Measurements from ENCODE around the gene CTSD. TPM values are rescaled to one million over a fixed set of nuclear protein-coding genes. Genes with fewer than 3 reads are reported as not detected.

The CTSD gene
- total RNA-seq, 6 experiments from 2014 or later = 212 to 240 (median 229) TPM

DNA sequence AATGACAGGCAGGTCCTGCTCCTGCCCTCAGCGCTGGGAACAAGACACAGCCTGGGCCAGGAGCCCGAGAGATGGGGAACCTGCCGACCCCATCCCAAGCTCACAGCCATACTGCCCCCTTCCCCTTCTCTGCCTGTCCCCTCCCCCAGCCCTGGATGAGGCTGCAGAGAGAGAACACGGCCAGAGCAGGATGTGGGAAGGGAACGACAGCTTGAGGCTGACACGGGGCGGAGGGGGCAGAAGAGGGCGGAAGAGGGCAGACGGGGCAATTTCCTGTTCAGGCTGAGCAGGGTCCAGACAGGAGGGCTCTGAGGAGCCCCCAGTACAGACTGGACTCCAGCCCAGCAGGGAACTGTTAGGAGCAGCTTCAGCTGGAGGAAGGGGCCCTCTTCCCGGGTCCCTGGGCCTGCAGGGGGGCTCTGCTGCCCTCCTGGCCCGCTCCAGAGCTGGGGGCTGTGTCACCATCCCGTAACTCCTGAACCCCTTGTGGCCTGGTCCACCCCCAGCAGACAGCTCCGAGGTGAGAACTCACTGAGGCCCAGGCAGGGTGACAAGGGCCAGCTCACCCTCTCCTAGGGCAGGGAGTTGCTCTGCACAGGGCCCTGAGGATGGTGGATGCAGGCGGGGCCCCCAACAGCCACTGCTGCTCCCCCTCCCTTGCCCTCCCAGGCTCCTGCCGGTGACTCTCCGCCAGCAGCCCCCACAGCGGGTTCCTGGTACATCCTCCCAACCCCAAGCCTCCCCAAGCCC lies 5.7 kb downstream of the CTSD start:
- H3K4me1 Mint-ChIP-seq (ENCODE audit: low read depth) = peaks cover 19% of the 10 kb centered on the region

DNA sequence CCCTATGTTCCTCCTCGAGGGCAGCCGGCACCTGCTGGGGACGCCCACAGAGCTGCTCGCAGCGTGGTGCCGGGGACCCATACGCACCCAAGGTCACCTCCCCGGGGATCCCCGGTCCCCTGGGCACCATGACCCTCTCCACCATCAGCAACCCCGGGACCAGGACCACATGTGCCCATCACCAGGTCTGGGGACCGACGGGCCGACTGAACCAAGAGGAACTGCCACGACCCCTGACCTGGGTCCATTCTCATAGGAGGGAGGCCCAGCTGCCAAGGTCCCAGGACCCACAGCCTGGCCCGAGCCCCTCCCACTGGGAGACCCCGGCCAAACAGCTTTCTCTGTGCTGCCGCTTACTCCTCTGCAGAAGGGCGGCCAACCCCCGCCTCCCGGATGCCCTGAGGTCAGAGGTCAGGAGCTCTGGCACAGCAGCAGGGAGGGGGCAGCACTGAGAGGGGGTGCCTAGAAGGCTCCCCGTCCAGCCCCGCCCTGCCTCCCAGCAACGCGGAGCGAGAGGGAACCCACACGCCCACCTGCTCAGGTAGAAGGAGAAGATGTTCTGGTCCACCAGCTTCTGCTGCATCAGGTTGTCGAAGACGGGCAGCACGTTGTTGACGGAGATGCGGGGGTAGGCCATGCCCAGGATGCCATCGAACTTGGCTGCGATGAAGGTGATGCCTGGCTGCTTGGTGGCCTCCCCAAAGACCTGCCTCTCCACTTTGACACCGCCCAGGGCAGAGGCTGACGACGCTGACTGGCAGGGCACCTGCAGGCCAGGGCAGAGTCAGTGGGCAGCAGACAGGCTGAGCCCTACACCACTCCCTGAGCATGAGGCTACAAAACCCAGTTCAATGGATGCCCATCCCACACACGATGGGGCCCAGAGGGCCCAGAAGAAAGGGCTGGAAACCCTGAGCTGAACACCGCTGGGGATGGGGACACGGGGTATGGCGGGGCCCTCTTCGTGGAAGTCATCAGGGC lies 6.6 kb downstream of the CTSD start:
- H3K36me3 Mint-ChIP-seq (ENCODE audit: low read depth) = no peaks in the 10 kb centered on the region
- H3K4me3 Mint-ChIP-seq = no peak overlapping the region
- H3K9me3 Mint-ChIP-seq = no peaks in the 10 kb centered on the region
- TF ChIP-seq, protein P1, sequence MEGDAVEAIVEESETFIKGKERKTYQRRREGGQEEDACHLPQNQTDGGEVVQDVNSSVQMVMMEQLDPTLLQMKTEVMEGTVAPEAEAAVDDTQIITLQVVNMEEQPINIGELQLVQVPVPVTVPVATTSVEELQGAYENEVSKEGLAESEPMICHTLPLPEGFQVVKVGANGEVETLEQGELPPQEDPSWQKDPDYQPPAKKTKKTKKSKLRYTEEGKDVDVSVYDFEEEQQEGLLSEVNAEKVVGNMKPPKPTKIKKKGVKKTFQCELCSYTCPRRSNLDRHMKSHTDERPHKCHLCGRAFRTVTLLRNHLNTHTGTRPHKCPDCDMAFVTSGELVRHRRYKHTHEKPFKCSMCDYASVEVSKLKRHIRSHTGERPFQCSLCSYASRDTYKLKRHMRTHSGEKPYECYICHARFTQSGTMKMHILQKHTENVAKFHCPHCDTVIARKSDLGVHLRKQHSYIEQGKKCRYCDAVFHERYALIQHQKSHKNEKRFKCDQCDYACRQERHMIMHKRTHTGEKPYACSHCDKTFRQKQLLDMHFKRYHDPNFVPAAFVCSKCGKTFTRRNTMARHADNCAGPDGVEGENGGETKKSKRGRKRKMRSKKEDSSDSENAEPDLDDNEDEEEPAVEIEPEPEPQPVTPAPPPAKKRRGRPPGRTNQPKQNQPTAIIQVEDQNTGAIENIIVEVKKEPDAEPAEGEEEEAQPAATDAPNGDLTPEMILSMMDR (IDR thresholded peaks at IDR 0.05) = peak; percentile 23; the same call in 1 of the 2 replicates
- DNase-seq = no peak
- H3K4me1 Mint-ChIP-seq (ENCODE audit: low read depth) = peaks cover 12% of the 10 kb centered on the region
- H3K27me3 Mint-ChIP-seq (ENCODE audit: insufficient read depth) = no peaks in the 10 kb centered on the region; the same call in 1 of the 2 replicates
- H3K27ac Mint-ChIP-seq = no peak overlapping the region

More for the DNA sequence above, 5.7 kb downstream of the CTSD start:
- H3K9me3 Mint-ChIP-seq = no peaks in the 10 kb centered on the region
- no peak for DNase-seq
- no peak overlapping the region for H3K27ac Mint-ChIP-seq
- no peak overlapping the region for H3K4me3 Mint-ChIP-seq
- H3K27me3 Mint-ChIP-seq (ENCODE audit: insufficient read depth) = no peaks in the 10 kb centered on the region; the same call in 1 of the 2 replicates
- TF ChIP-seq, protein P1 (IDR thresholded peaks at IDR 0.05) = no peak
- H3K36me3 Mint-ChIP-seq (ENCODE audit: low read depth) = no peaks in the 10 kb centered on the region

DNA sequence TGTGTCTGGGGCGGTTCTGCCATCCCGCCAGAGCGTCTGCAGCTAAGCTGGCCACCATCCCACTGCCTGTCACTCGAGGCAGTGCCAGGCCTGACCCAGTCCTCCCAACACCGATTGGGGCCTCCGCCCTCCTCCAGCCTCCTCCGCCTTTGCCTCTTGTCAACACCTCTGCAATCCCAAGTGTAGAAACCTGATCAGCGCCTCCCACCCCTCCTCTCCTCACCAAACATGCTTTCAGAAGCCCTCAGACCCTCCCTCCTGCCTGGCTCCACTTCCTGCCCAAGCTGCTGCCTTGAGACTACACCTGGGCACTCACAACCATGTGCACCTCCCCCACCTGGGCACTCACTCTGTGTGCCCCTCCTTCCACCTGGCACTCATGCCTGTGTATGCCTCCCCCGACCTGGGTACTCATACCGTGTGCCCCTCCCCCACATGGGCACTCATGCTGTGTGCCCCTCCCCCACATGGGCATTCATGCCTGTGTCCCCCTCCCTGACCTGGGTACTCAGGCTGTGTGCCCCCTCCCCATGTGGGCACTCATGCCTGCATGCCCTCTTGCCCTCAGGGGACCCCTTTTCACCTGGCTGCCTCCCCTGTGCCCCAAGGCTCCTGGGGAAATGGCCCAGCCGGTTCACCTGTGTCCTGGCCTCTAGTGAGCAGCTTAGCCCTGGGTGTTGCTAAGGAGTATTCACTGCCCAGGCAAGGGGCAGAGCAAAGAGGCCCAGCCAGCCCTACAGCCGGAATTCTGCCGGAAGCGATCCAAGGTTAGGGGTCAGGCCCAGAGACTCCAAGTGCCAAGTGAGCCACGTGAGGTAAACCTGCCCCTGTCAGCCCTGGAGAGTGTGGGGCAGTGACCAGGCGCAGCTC lies 7.8 kb downstream of the CTSD start:
- no peak overlapping the region for H3K4me3 Mint-ChIP-seq
- H3K9me3 Mint-ChIP-seq = no peaks in the 10 kb centered on the region
- 0 out of 2 replicates have a peak, but pooled peaks cover 6% of the 10 kb centered on the region for H3K4me1 Mint-ChIP-seq (ENCODE audit: low read depth)
- TF ChIP-seq, protein P1 (IDR thresholded peaks at IDR 0.05) = no peak
- no peak overlapping the region for H3K27ac Mint-ChIP-seq
- no peaks in the 10 kb centered on the region for H3K36me3 Mint-ChIP-seq (ENCODE audit: low read depth)
- H3K27me3 Mint-ChIP-seq (ENCODE audit: insufficient read depth) = no peaks in the 10 kb centered on the region; the same call in 1 of the 2 replicates
- no peak for DNase-seq

DNA sequence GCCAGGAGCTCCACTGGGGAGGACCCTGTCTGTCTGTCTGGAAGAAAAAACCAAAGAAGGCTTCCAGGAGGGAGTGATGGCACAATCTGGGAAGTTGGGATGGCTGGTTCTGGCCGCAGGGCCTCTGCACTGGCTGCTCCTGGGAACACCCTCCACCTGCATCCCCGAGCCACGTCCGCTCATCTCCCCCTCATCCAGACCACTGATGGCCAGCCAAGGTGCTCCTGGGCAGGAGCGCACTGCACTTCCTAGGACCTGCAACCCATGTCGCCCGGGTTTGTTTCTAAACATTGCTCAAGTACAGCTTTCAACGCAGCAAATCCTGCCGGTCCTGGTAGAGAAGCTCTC lies 8.4 kb downstream of the CTSD start:
- TF ChIP-seq, protein P1 (IDR thresholded peaks at IDR 0.05) = no peak
- H3K36me3 Mint-ChIP-seq (ENCODE audit: low read depth) = no peaks in the 10 kb centered on the region
- no peaks in the 10 kb centered on the region; the same call in 1 of the 2 replicates for H3K27me3 Mint-ChIP-seq (ENCODE audit: insufficient read depth)
- no peak for DNase-seq
- H3K27ac Mint-ChIP-seq = no peak overlapping the region
- no peak overlapping the region for H3K4me3 Mint-ChIP-seq
- peaks cover 7% of the 10 kb centered on the region for H3K4me1 Mint-ChIP-seq (ENCODE audit: low read depth)
- no peaks in the 10 kb centered on the region for H3K9me3 Mint-ChIP-seq
